Progenitor cell of endocrine pancreas (in vitro differentiated cells): ENCODE results near the gene ZNF793. TPM values are rescaled to one million over a fixed set of nuclear protein-coding genes. Genes with fewer than 3 reads are reported as not detected.

Experiments
- DNase-seq: peaks from one replicate; pipeline ENCODE4 v3.0.0; 2021; ENCODE audit warnings: low spot score; ENCODE audit not compliant: unreplicated experiment
- H3K27ac Mint-ChIP-seq: 2 replicates; pipeline ENCODE4 v1.8.0; 2021; ENCODE audit warnings: mild to moderate bottlenecking, moderate library complexity, mixed read lengths
- H3K27me3 Mint-ChIP-seq: 2 replicates; pipeline ENCODE4 v1.8.0; 2021; ENCODE audit warnings: mixed read lengths
- H3K36me3 Mint-ChIP-seq: 2 replicates; pipeline ENCODE4 v1.8.0; 2022; ENCODE audit warnings: mixed read lengths; ENCODE audit not compliant: insufficient read depth
- H3K4me1 Mint-ChIP-seq: 2 replicates; pipeline ENCODE4 v1.8.0; 2021; ENCODE audit warnings: low read depth, mixed read lengths
- H3K4me3 Mint-ChIP-seq: 2 replicates; pipeline ENCODE4 v1.8.0; 2021; ENCODE audit warnings: low read depth, mild to moderate bottlenecking, moderate library complexity, mixed read lengths
- H3K9me3 Mint-ChIP-seq: 2 replicates; pipeline ENCODE4 v1.8.0; 2021; ENCODE audit warnings: low read depth, mixed read lengths
- CTCF ChIP-seq: fragments of 200-600 bp; sonication (generic); IDR thresholded peaks from one replicate; pipeline ENCODE4 v1.5.0; 2021; ENCODE audit warnings: antibody characterized with exemption, mild to moderate bottlenecking; ENCODE audit not compliant: unreplicated experiment
- long read RNA-seq: library from polyadenylated mRNA; unstranded; transcript quantifications from one replicate; pipeline ENCODE4 v2.0.0, GENCODE V29; 2020
- total RNA-seq: library from RNA; stranded (reverse); gene quantifications from 2 replicates; pipeline ENCODE4 v1.2.1, GENCODE V29; 2021

The ZNF793 gene
- 24.8 and 30.9 TPM in 2 replicates for total RNA-seq
- long read RNA-seq, partial matches to known transcripts: 3 of 16 reads
- long read RNA-seq, other reads (novel, unspliced or antisense): 12 of 16 reads

DNA sequence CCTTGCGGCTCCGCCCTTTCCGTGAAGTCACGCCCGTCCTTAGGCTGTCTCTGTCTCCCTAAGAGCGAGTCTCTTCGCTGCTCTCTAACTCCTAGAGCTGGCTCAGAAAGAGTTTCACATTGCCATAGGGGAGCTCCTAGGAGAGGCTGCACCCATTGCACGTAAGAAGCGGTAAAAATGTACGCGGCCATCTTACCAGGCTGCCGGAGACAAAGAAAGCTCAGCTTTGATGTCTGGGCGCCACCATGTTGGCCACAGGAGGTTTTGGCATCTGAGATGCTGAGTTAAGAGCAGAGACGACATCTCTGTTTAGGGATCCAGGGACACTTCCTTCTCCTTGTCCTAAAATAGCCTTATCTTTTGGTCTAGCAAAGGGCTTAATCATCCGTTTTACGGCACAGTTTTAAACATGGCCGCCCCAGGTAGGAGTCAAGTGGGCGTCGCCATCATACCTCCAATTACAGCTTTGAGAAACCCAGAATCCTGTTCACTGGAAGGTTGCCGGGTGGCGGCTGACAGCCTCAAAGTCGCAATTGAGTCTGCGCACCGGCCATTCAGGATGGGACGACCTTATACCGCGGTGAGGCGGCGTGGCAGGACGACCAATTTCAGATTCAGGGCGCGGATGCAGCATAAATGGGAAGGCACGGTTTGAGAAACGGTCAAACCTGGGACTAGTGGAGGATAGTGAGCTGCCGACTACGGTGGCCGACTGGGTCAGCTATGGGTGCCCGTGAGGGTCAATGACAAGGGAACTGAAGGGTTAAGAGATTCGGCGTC, at the start of gene ZNF793:
TSS of gene ZNF793 (plus strand) at position 553 of the 780 bp plus-strand sequence. CDS start 16,501 bp downstream, outside the sequence.
- Mint-ChIP-seq H3K27me3 (no peaks in the 10 kb centered on the region), H3K9me3 (peaks cover 14% of the 10 kb centered on the region), H3K4me1 (peaks cover 18% of the 10 kb centered on the region), H3K36me3 (peaks cover 29% of the 10 kb centered on the region), H3K27ac (no peak within 1 kb of the TSS), H3K4me3 (no peak within 1 kb of the TSS)
- DNase-seq: peak; percentile 74
- no peak for TF ChIP-seq CTCF

- Mint-ChIP-seq H3K4me1 (peaks cover 18% of the 10 kb centered on the region), H3K27ac (peak overlapping the region; percentile 98), H3K36me3 (peaks cover 12% of the 10 kb centered on the region), H3K9me3 (no peaks in the 10 kb centered on the region), H3K4me3 (peak overlapping the region; percentile 98), H3K27me3 (no peaks in the 10 kb centered on the region)
- no peak for DNase-seq
- TF ChIP-seq CTCF: no peak
Measured at GRCh38 chr19:37466277-37466797, 40.4 kb upstream of the ZNF793 start.

- peak; percentile 64 for DNase-seq
- TF ChIP-seq CTCF: no peak
- Mint-ChIP-seq H3K4me3 (peak within 1 kb of the TSS; percentile 98), H3K4me1 (peaks cover 18% of the 10 kb centered on the region), H3K27me3 (no peaks in the 10 kb centered on the region), H3K27ac (peak within 1 kb of the TSS; percentile 98), H3K36me3 (peaks cover 12% of the 10 kb centered on the region), H3K9me3 (no peaks in the 10 kb centered on the region)
Measured at GRCh38 chr19:37466798-37467607, 39.7 kb upstream of the ZNF793 start, which contains the start of gene ZNF569. TSS of gene ZNF569 (minus strand) at chr19:37467444. CDS start at chr19:37444921, 22,523 bp downstream.

GRCh38 chr19:37467608-37468090, 39.1 kb upstream of the ZNF793 start:
- Mint-ChIP-seq H3K9me3 (no peaks in the 10 kb centered on the region), H3K4me1 (peaks cover 18% of the 10 kb centered on the region), H3K4me3 (peak overlapping the region; percentile 98), H3K36me3 (peaks cover 12% of the 10 kb centered on the region), H3K27ac (peak overlapping the region; percentile 98), H3K27me3 (no peaks in the 10 kb centered on the region)
- TF ChIP-seq CTCF: no peak
- no peak for DNase-seq
